Hematopoietic multipotent progenitor cell treated with erythropoietin and hydrocortisone succinate and interleukin-3 and kit ligand, for 15 days (in vitro differentiated cells): ENCODE data around the gene SLC25A12.

Experiments
- DNase-seq: peaks from one replicate; pipeline ENCODE4 v3.0.0-alpha.2; 2015; ENCODE audit warnings: low spot score

The SLC25A12 gene

GRCh38 chr2:171883275-171883893 is 10.7 kb downstream of the SLC25A12 start:
- no peak for DNase-seq

GRCh38 chr2:171882089-171882769 is 11.8 kb downstream of the SLC25A12 start:
- no peak for DNase-seq

- DNase-seq: no peak
These were observed 13.3 kb downstream of the SLC25A12 start for GRCh38 chr2:171880774-171881173.

- no peak for DNase-seq
These were observed 14.2 kb downstream of the SLC25A12 start for GRCh38 chr2:171879865-171880264.

- DNase-seq: no peak
These were observed 15.5 kb downstream of the SLC25A12 start for GRCh38 chr2:171878481-171878993.

- DNase-seq: no peak
These were observed 19.1 kb downstream of the SLC25A12 start for GRCh38 chr2:171874963-171875362.

- no peak for DNase-seq
These were observed 19.5 kb downstream of the SLC25A12 start for GRCh38 chr2:171874517-171874916.

- DNase-seq: no peak
These were observed 29.6 kb downstream of the SLC25A12 start for GRCh38 chr2:171864357-171864985.

GRCh38 chr2:171862501-171862900 is 31.5 kb downstream of the SLC25A12 start:
- DNase-seq: no peak

GRCh38 chr2:171858397-171858958 is 35.6 kb downstream of the SLC25A12 start:
- no peak for DNase-seq

- DNase-seq: no peak
These were observed 38.6 kb downstream of the SLC25A12 start for GRCh38 chr2:171855401-171855800.

- no peak for DNase-seq
These were observed 41.6 kb downstream of the SLC25A12 start for GRCh38 chr2:171852366-171852888.

GRCh38 chr2:171847627-171848026 is 46.4 kb downstream of the SLC25A12 start:
- DNase-seq: no peak

GRCh38 chr2:171846894-171847293 is 47.1 kb downstream of the SLC25A12 start:
- no peak for DNase-seq

GRCh38 chr2:171841996-171842395 is 52.0 kb downstream of the SLC25A12 start:
- DNase-seq: no peak

GRCh38 chr2:171837736-171838135 is 56.3 kb downstream of the SLC25A12 start:
- no peak for DNase-seq

GRCh38 chr2:171836146-171836910 is 57.7 kb downstream of the SLC25A12 start:
- no peak for DNase-seq

GRCh38 chr2:171835386-171835785 is 58.7 kb downstream of the SLC25A12 start:
- DNase-seq: no peak

- no peak for DNase-seq
These were observed 59.8 kb downstream of the SLC25A12 start for GRCh38 chr2:171834286-171834685.

- DNase-seq: no peak
These were observed 61.6 kb downstream of the SLC25A12 start for GRCh38 chr2:171832489-171832888.

GRCh38 chr2:171830039-171830438 is 64.0 kb downstream of the SLC25A12 start:
- no peak for DNase-seq

- no peak for DNase-seq
These were observed 70.0 kb downstream of the SLC25A12 start for GRCh38 chr2:171824086-171824485.
